Pulmonary artery endothelial cell (primary cell): ENCODE results near the gene UBTF. TPM values are rescaled to one million over a fixed set of nuclear protein-coding genes. Genes with fewer than 3 reads are reported as not detected.

ENCODE experiments used
- DNase-seq: peaks from one replicate; pipeline ENCODE4 v3.0.0-alpha.2; 2011; ENCODE audit warnings: low read depth, low spot score
- total RNA-seq: library from RNA; depleted of rRNA; stranded (reverse); fragments of >200 nt; gene quantifications from 2 replicates; pipeline ENCODE4 v1.2.3, GENCODE V29; 2014

The UBTF gene
- total RNA-seq, 1 donor from 2014 or later = 52.5 TPM

DNA sequence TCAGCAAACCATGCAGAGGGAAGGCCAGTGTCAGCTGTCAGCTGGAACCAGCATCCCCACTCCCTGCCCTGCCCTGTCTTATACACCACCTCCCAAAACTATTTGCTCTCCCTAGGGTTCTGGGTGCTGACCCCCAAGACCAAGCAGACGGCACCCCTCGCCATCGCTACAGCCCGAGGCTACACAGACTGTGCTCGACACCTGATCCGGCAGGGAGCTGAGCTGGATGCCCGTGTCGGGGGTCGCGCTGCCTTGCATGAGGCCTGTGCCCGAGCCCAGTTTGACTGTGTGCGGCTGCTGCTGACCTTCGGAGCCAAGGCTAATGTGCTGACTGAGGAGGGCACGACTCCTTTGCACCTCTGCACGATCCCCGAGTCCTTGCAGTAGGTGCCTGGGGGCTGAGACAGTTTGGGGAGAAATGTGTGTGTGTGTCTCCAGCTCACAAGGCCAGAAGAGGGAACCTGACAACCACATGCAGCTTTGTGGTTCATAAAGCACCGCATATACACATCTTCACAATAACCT is 47.5 kb downstream of the UBTF start:
- DNase-seq = no peak

GRCh38 chr17:44170499-44171201 is 48.8 kb downstream of the UBTF start, which contains the start of gene ASB16:
Gene ASB16, plus strand, starts transcription at chr17:44170704. Its CDS starts 86 bp downstream, at chr17:44170790.
- DNase-seq = no peak

DNA sequence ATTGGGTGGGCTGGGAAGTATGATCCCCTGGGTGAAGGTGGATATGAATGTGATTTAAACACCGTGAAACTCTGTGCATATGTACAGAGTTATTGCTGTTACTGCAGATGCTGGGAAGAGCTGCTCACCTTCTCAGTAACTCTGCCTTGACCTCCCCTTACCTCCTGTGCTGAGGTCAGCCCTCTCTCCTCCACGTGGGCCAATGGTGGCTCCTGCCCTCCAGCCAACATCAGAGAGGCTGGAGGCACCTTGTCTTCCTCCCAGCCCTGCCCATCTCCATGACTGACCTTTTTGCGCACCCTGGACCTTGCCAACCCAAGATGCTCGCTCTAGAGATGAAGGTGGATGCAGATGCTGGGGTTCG is 49.4 kb downstream of the UBTF start:
- DNase-seq = no peak

GRCh38 chr17:44167181-44167861 is 52.2 kb downstream of the UBTF start:
- no peak for DNase-seq

- no peak for DNase-seq
Measured at GRCh38 chr17:44164476-44164875, 55.0 kb downstream of the UBTF start.

DNA sequence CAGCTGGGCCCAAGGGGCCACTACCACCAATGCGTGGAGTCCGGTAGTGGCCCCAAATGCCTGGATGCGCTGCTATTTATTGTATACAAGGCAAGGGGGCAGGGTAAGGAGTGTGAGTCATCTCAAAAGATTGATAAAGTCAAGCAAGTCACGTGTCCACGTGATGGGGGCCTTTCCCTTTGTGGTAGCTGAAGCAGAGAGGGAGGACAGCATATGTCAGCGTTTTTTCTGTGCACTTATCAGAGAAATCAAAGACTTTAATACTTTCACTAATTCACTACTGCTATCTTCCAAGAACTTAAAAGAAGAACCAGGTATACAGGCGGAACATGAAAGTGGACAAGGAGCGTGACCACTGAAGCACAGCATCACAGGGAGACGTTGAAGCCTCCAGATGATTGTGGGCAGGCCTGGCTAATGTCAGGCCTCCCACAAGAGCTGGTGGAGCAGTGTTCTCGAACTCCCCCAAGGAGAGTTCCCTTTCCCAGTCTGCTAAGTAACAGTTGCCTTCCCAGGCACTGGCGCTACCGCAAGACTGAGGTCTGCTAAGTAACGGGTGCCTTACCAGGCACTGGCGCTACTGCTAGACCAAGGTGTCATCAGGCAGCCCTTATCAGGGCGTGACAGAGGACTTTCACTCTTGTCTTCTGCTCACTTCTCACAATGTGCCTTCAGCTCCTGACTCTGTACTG is 59.8 kb downstream of the UBTF start:
- no peak for DNase-seq

GRCh38 chr17:44155488-44155887 is 64.0 kb downstream of the UBTF start:
- DNase-seq = no peak

Other genes starting within 250 kb of the UBTF start
- gene NAGS, start 215.1 kb downstream of the UBTF start, total RNA-seq = 2.2 and 6.8 TPM in 2 replicates
- 79.5 and 101 TPM in 2 replicates for gene TMEM101, start 204.7 kb downstream of the UBTF start, total RNA-seq
- gene LSM12, start 153.0 kb downstream of the UBTF start, total RNA-seq = 35.4 and 38.1 TPM in 2 replicates
- 21.0 and 22.6 TPM in 2 replicates for gene G6PC3, start 148.9 kb downstream of the UBTF start, total RNA-seq
- 27.1 and 31.6 TPM in 2 replicates for gene HDAC5, start 96.0 kb downstream of the UBTF start, total RNA-seq
- 2.2 and 2.4 TPM in 2 replicates for gene HROB, start 77.7 kb downstream of the UBTF start, total RNA-seq
- not detected in 2 replicates for gene ASB16, start 49.0 kb downstream of the UBTF start, total RNA-seq
- 25.8 and 34.8 TPM in 2 replicates for gene TMUB2, start 32.7 kb downstream of the UBTF start, total RNA-seq
- 41.1 and 50.1 TPM in 2 replicates for gene ATXN7L3, start 19.8 kb downstream of the UBTF start, total RNA-seq
- gene SLC4A1, start 48.5 kb upstream of the UBTF start, total RNA-seq = not detected in 2 replicates
- 0.07 and 0.21 TPM in 2 replicates for gene RUNDC3A, start 88.9 kb upstream of the UBTF start, total RNA-seq
- gene SLC25A39, start 105.1 kb upstream of the UBTF start, total RNA-seq = 77.7 and 78.9 TPM in 2 replicates
- 288 and 362 TPM in 2 replicates for gene GRN, start 125.6 kb upstream of the UBTF start, total RNA-seq
- 3.7 and 6.1 TPM in 2 replicates for gene FAM171A2, start 144.2 kb upstream of the UBTF start, total RNA-seq
- 0.13 and 0.39 TPM in 2 replicates for gene ITGA2B, start 170.0 kb upstream of the UBTF start, total RNA-seq